ENCODE results near the gene HOOK1.

Gene HOOK1

DNA sequence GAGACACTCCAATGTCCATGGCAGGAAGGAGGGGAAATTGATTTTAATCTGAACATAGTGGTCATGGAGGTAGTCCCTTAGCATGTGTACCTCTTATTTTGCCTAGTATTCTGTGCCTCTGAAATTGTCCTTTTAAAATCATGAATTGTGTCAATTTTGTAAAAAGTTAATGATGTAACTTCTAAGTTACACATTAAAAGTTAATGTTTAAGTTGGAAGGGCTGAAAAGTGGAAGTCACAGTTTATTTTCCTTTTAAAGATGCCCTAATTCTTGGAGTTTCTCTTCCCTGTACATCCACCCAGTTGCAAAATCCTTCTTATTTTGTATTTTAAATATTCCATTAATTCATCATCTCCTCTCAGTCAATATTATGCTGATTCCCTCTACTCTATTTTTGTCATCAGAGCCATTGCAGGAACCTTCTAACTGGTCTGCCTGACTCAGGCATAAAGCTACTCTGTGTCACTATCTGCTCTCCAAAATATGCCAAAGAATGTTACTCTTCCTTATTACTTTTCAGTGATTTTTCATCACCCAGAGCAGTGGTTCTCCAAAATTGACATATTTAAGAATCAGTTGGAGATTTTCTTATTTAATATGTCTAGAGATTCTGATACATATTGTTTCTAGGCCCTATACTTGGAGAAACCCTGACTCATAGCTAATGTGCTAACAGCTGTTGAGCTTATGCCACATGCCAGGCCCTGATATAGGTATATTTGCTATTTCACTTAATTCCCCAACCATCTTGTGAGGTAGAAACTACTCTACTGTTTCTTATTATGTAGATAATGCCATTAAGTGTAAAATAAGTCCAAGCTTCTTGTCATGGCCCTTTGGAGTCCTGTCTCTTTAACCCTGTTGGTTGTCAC is 5.1 kb downstream of the HOOK1 start:
- H3K4me3 ChIP-seq (replicated peaks; ENCODE audit: insufficient read depth, low read length), result no peak overlapping the region
- DNase-seq (ENCODE audit: low read depth in 1 of 2, low spot score in 1 of 2), result no peak

DNA sequence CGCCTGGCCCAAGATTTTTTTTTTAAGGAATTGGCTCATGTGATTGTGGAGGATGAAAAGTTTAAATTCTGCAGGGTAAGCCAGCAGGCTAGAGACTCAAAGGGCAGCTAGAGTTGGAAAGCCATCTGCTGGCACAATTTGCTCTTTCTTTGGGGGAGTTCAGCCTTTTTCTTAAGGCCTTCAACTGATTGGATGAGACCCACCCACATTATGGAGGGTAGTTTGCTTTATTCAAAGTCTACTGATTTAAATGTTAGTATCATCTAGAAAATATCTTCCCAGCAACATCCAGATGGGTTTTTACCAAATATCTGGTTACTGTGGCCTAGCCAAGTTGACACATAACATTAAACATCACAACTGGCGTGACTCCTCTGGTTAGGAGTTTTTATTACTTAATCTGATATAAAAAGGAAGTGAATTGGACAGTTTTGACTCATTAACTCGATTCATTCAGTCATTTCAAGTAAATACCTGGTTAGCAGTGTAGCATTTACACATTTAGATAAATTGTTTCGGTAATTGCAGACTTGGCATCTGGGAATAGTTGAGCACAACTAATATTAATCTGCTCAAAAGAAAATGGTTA is 12.4 kb downstream of the HOOK1 start:
- no peak for TF ChIP-seq POLR2AphosphoS5 (IDR thresholded peaks at IDR 0.05; ENCODE audit: low read depth)
- no peak overlapping the region for H3K27ac ChIP-seq (replicated peaks)
- no peak for DNase-seq (ENCODE audit: low read depth in 1 of 2, low spot score in 1 of 2)
- peaks cover 3% of the 10 kb centered on the region for H3K27me3 ChIP-seq (ENCODE audit: insufficient read depth, poor library complexity, severe bottlenecking)
- H3K4me3 ChIP-seq (replicated peaks; ENCODE audit: insufficient read depth, low read length), result no peak overlapping the region

More for the DNA sequence above, 5.1 kb downstream of the HOOK1 start:
- no peak overlapping the region for H3K27ac ChIP-seq (replicated peaks)
- no peak for TF ChIP-seq GABPA (IDR thresholded peaks at IDR 0.05; ENCODE audit: low read depth)
- no peak for TF ChIP-seq POLR2AphosphoS5 (IDR thresholded peaks at IDR 0.05; ENCODE audit: low read depth)
- TF ChIP-seq, protein P1, sequence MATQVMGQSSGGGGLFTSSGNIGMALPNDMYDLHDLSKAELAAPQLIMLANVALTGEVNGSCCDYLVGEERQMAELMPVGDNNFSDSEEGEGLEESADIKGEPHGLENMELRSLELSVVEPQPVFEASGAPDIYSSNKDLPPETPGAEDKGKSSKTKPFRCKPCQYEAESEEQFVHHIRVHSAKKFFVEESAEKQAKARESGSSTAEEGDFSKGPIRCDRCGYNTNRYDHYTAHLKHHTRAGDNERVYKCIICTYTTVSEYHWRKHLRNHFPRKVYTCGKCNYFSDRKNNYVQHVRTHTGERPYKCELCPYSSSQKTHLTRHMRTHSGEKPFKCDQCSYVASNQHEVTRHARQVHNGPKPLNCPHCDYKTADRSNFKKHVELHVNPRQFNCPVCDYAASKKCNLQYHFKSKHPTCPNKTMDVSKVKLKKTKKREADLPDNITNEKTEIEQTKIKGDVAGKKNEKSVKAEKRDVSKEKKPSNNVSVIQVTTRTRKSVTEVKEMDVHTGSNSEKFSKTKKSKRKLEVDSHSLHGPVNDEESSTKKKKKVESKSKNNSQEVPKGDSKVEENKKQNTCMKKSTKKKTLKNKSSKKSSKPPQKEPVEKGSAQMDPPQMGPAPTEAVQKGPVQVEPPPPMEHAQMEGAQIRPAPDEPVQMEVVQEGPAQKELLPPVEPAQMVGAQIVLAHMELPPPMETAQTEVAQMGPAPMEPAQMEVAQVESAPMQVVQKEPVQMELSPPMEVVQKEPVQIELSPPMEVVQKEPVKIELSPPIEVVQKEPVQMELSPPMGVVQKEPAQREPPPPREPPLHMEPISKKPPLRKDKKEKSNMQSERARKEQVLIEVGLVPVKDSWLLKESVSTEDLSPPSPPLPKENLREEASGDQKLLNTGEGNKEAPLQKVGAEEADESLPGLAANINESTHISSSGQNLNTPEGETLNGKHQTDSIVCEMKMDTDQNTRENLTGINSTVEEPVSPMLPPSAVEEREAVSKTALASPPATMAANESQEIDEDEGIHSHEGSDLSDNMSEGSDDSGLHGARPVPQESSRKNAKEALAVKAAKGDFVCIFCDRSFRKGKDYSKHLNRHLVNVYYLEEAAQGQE (IDR thresholded peaks at IDR 0.05; ENCODE audit: insufficient replicate concordance, low read depth), result no peak
- no peak for TF ChIP-seq SPI1 (IDR thresholded peaks at IDR 0.05; ENCODE audit: borderline replicate concordance, low read depth)
- peaks cover 16% of the 10 kb centered on the region for H3K27me3 ChIP-seq (ENCODE audit: insufficient read depth, poor library complexity, severe bottlenecking)

DNA sequence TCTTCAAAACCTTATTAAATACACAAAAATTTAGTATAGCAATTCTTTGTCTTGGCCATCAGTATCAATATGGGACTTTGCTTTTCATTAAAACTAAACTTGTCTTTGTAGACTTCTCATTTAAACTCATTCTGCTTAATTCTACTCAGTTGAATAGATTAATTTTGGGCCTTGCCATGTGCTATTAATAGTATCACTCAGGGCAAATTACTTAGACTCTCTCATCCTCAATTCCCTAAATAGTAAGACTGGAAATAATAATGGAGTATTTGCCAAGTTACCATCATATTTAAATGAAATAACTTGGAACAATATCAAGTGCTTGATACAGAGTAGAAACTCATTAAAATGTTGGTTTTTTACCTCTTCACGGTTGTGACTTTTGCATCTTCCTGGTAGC is 13.4 kb downstream of the HOOK1 start:
- TF ChIP-seq, protein P1 (IDR thresholded peaks at IDR 0.05; ENCODE audit: insufficient replicate concordance, low read depth), result no peak
- TF ChIP-seq POLR2AphosphoS5 (IDR thresholded peaks at IDR 0.05; ENCODE audit: low read depth), result no peak
- no peak for TF ChIP-seq GABPA (IDR thresholded peaks at IDR 0.05; ENCODE audit: low read depth)
- TF ChIP-seq SPI1 (IDR thresholded peaks at IDR 0.05; ENCODE audit: borderline replicate concordance, low read depth), result no peak
- TF ChIP-seq CTCF (IDR thresholded peaks at IDR 0.05; ENCODE audit: insufficient read depth, low read length), result no peak
- H3K4me3 ChIP-seq (replicated peaks; ENCODE audit: insufficient read depth, low read length), result no peak overlapping the region
- DNase-seq (ENCODE audit: low read depth in 1 of 2, low spot score in 1 of 2), result no peak
- H3K27me3 ChIP-seq (ENCODE audit: insufficient read depth, poor library complexity, severe bottlenecking), result peaks cover 3% of the 10 kb centered on the region
- H3K27ac ChIP-seq (replicated peaks), result no peak overlapping the region

GRCh38 chr1:59831529-59831928 is 16.8 kb downstream of the HOOK1 start:
- Histone ChIP-seq H3K27ac (replicated peaks) (no peak overlapping the region), H3K4me3 (replicated peaks; ENCODE audit: insufficient read depth, low read length) (no peak overlapping the region), H3K27me3 (ENCODE audit: insufficient read depth, poor library complexity, severe bottlenecking) (no peaks in the 10 kb centered on the region)
- TF ChIP-seq, protein P1 (IDR thresholded peaks at IDR 0.05; ENCODE audit: insufficient replicate concordance, low read depth), result no peak
- no peak for TF ChIP-seq GABPA (IDR thresholded peaks at IDR 0.05; ENCODE audit: low read depth)
- TF ChIP-seq SPI1 (IDR thresholded peaks at IDR 0.05; ENCODE audit: borderline replicate concordance, low read depth), result no peak
- no peak for TF ChIP-seq CTCF (IDR thresholded peaks at IDR 0.05; ENCODE audit: insufficient read depth, low read length)
- TF ChIP-seq POLR2AphosphoS5 (IDR thresholded peaks at IDR 0.05; ENCODE audit: low read depth), result no peak
- no peak for DNase-seq (ENCODE audit: low read depth in 1 of 2, low spot score in 1 of 2)

Data from HL-60 (cell line).